Endothelial cell of hepatic sinusoid (primary cell): Measurements from ENCODE around the gene SYT9.

Experiments used
- in situ Hi-C: cut with HindIII; loops from 2 replicates; pipeline ENCODE4 v1.10.0; 2017; ENCODE audit warnings: low sequenced_read_pairs

SYT9 gene

GRCh38 chr11:7270233-7270865 lies 18.6 kb downstream of the SYT9 start:
- in situ Hi-C loops, result no loop called here

DNA sequence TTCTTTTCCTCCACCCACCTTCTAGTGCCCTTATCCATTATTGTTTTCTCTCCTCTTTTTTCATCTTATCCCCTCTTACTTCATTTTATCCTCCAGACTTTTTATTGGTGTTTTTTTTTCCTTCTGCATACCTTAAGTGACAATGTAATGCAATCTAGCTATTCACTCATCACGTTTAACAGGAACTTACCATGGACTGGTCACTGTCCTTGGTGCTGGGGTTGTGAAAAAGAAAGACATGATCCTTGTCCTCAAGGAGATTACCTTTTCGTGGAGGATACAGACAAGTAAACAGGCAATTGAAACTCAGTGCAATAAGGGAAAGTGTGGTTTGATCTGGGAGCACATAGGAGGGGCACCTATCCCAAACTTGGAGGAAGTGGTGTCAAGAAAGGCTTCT lies 20.7 kb downstream of the SYT9 start:
- in situ Hi-C loops, result no loop called here

DNA sequence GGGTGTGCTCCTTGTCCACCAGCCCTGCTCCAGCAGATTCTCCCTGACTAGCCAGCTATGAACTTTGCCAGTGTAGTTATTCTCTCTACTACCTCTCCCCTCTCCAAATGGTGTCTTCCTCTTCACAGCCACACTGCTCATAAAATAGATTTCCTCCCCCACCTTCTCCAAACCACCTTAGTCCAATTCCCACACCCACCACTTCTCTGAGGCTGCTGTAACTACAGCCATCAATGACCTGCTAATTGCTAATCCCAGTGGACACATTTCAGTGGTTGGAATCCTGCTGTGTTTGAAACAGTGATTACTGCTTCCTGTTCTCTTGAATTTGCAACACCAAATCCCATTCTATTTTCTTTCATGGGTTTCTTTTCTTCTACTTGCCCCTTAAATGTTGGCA lies 23.4 kb downstream of the SYT9 start:
- in situ Hi-C loops, result loop anchor here (5.0 kb wide), 1 partner anchor 53 kb away; no protein-coding TSS in a partner anchor

DNA sequence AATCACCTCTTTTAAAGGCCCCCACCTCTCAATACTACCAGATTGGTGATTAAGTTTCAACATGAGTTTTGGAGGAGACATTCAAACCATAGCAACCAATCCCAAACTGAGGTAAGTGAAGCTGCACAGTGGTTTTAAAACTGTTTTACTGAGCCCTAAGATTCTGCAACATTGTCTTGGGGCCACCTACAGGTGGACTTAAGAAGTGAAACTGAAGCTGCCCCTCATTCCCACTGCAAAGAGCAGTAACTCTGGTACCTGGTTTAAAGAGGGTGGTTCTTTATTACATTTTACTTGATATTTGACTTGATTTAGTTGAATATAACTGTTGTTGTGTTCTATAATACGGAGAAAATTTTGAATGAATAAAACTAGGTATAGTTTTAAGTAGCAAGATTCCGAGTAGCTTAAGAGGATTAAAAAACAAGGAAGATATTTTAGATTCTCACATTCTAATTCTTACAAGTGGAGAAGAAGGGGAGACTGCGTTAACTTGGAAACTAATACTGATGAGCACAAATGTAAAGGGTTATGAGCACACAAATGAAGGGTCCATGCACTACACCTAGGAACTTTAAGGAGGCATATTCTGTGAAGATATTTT lies 26.7 kb downstream of the SYT9 start:
- in situ Hi-C loops, result loop anchor here (5.0 kb wide), 1 partner anchor 56 kb away; no protein-coding TSS in a partner anchor

GRCh38 chr11:7279676-7280075 lies 28.0 kb downstream of the SYT9 start:
- in situ Hi-C loops, result loop anchor here (5.0 kb wide), 1 partner anchor 57 kb away; no protein-coding TSS in a partner anchor

DNA sequence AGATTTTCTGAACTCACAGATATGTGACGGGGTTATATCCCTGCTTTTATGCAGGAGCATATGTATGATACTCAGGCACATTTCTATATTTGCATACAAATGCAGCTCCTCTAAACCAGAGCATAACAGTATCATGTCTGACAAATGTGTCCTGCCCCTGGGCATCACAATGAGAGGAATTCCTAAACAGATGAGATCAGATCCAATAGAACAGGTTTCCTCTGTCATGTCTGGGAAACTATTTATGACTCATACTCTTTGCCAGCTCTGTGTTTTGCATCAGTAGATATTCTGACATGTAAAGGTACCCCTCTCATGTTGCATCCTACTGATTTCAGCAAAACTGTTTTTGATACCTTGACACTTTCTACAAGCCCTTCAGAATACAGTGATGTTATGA lies 29.4 kb downstream of the SYT9 start:
- in situ Hi-C loops, result no loop called here

DNA sequence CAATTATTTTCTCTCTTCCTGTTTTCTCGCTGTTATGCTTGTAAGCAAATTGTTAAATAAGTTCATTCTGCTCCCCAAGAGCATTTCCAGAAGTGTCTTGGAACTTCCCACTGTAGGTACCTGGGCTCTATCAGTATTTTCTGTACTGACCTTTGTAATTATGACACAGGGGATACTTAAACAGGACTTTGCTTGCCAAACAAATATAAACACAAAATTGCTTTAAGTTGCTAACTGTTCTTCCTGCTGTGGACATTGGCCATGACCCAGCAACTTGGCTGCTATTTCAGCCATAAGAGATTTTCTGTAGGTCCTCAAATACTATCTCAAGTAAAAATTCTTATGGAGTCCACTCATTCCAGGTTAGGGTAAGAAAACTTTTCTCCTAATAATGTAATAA lies 30.1 kb downstream of the SYT9 start:
- in situ Hi-C loops, result no loop called here

DNA sequence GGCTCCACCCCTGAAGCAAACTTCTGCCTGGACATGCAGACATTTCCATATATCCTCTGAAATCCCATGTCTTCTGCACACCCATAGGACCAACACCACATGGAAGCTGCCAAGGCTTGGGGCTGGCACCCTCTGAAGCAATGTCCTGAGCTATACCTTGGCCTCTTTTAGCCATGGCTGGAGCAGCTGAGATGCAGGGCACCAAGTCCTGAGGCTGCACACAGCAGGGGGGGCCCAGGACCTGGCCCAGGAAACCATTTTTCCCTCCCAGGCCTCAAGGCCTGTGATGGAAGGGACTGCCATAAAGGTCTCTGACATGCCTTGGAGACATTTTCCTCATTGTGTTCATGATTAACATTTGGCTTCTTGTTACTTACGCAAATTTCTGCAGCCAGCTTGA lies 34.5 kb downstream of the SYT9 start:
- in situ Hi-C loops, result no loop called here

- in situ Hi-C loops, result no loop called here
Measured at GRCh38 chr11:7291100-7291829, 39.6 kb downstream of the SYT9 start.

DNA sequence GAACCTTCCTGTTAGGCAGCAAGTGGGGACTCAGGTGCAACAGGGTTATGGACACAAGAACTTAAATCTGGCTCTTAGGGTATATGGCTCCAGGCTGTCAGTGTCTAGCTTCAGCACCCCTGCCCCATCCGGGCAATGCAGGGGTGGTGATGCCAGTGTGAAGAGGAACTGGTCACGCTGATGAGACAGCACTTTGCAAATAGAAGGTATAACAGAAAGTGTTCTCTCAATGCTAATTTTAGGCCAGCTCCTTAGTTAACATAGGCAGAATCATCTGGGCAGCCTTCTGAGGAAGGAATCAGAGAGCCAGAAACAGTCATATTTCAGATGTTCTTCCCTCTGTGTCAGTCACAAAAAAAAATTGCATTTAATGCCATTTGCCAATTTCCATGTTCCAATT lies 41.2 kb downstream of the SYT9 start:
- in situ Hi-C loops, result no loop called here

GRCh38 chr11:7299393-7299792 lies 47.7 kb downstream of the SYT9 start:
- in situ Hi-C loops, result no loop called here

DNA sequence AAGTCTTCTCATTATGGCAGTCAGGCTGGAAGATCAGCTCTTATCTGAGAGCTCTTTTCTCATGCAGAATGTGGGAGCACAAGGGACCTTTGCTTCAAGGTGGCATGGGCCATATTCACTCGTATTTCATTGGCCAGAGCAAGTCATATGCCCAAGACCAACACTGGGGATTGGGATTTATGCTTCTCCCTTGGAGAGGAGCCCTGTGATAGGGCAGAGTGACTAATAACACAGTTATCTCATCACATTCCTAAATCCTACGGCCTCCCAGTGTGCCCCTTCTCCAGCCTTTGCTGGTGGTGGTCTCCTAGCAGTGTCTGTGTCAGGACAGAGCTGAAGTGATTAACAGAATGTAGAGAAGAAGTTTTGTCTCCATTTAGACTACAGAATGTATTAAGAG lies 48.6 kb downstream of the SYT9 start:
- in situ Hi-C loops, result no loop called here

DNA sequence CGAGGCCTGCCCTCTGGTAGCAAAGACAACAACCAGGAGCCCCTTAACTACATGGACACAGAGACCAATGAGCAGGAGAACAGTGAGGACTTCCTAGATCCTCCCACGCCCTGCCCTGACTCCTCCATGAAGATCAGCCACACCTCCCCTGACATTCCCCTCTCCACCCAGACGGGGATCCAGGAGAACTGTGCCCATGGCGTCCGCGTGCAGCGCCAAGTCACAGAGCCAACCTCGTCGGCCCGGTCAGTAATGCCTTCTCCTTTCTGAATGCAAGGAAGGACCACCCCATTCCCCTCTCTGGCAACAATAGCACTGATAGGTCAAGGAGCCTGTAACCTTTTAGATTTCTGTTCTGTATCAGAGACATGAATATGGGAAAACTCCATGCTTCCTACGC lies 51.4 kb downstream of the SYT9 start:
- in situ Hi-C loops, result no loop called here

- in situ Hi-C loops, result no loop called here
Measured at GRCh38 chr11:7306900-7307299, 55.2 kb downstream of the SYT9 start.

- in situ Hi-C loops, result no loop called here
Measured at GRCh38 chr11:7307836-7308235, 56.1 kb downstream of the SYT9 start.

DNA sequence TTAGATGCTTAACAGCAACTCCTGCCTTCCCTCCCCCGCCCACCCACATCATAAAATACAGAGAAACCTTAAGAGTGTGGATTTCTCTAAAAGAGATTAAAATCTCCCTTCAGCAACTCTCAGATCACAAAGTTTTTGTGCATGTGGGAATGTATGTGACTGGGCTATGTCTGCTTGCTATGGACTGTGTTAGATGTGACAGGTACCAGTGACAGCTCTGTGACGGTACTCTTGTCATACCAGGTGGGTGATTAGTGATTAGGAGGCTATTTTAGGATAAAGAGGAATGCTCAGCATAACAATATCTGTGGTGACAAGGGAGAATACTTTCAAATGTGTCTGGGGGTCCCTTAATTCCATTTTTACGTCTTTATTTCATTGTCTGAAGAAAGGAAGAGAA lies 60.2 kb downstream of the SYT9 start:
- in situ Hi-C loops, result no loop called here

GRCh38 chr11:7314811-7315604 lies 63.3 kb downstream of the SYT9 start:
- in situ Hi-C loops, result no loop called here

DNA sequence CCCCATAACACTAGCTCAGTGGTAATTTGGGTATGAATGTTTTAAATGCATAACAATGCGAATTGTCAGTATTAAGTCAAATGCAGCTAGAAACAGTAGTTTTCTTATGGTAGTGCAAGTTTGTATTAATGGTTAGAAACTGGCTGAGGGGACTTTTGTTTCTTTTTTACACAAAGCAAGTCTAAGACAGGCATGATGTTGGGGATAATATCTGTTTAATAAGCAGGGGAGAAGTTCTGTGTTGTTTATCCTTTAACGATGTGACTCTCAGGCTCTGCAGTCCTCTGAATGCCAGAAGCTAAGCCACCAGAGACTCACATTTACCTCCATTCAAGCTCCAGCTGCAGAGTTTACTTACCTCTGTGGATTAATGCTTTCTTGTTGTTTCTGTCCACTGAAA lies 67.8 kb downstream of the SYT9 start:
- in situ Hi-C loops, result no loop called here

GRCh38 chr11:7320306-7320705 lies 68.6 kb downstream of the SYT9 start:
- in situ Hi-C loops, result no loop called here

GRCh38 chr11:7321473-7322450 lies 70.1 kb downstream of the SYT9 start:
- in situ Hi-C loops, result no loop called here
